GM19397 (cell line): Measurements from ENCODE around the gene TP53BP2.
"Not testable (repeated sequence)": the region's sequence is repeated elsewhere in the genome, so short reads cannot be mapped to it uniquely, and the experiment has no call there.

Experiments used
- ATAC-seq: cut with Tn5 transposase; IDR thresholded peaks from one replicate; pipeline ENCODE4 v1.9.1; 2021; ENCODE audit warnings: mild to moderate bottlenecking, moderate library complexity; ENCODE audit not compliant: unreplicated experiment

TP53BP2 gene

DNA sequence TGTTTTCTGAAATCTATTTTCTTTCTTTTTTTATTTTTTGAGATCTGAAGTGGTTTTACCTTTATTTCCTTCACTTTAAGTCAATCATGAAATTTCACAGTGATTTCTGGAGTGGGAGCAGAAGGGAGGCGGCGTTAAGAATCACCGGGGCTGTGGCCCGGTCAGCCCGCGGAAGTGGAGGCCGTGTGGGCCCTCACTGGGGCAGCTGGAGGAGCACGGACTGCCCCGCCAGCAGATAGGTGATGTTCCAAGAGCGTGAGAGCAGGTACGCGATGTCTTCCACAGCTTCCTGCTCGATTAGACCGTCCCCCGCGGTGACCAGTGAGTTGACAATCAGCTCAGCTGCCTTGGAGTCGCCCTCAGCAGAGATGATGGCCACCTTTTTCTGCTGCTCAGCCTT is 10.6 kb upstream of the TP53BP2 start:
- no peak for ATAC-seq

- ATAC-seq = no peak
Measured at GRCh38 chr1:223853748-223854147, 8.0 kb upstream of the TP53BP2 start.

- ATAC-seq = no peak
Measured at GRCh38 chr1:223853275-223853674, 7.5 kb upstream of the TP53BP2 start.

DNA sequence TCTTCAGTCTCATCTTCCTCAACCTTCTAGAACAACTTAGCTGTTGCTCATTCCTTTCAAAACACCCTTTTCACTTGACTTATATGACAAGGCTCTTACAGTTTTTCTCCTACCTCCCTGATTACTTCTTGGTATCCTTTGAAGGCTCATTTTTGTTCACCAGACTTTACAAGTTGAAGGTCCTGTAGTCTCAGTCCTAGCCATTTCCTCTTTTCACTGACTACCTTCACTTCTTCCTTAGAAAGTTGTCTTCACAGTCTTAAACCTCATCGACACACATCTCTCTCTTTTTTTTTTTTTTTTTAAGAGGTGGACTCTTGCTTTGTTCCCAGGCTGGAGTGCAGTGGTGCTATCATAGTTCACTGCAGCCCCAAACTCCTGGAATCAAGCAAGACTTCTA is 6.6 kb upstream of the TP53BP2 start:
- ATAC-seq = no peak

GRCh38 chr1:223849352-223850254 is 3.9 kb upstream of the TP53BP2 start:
- ATAC-seq = no peak

- no peak for ATAC-seq
Measured at GRCh38 chr1:223848536-223848935, 2.8 kb upstream of the TP53BP2 start.

- no peak for ATAC-seq
Measured at GRCh38 chr1:223847781-223848345, 2.1 kb upstream of the TP53BP2 start.

DNA sequence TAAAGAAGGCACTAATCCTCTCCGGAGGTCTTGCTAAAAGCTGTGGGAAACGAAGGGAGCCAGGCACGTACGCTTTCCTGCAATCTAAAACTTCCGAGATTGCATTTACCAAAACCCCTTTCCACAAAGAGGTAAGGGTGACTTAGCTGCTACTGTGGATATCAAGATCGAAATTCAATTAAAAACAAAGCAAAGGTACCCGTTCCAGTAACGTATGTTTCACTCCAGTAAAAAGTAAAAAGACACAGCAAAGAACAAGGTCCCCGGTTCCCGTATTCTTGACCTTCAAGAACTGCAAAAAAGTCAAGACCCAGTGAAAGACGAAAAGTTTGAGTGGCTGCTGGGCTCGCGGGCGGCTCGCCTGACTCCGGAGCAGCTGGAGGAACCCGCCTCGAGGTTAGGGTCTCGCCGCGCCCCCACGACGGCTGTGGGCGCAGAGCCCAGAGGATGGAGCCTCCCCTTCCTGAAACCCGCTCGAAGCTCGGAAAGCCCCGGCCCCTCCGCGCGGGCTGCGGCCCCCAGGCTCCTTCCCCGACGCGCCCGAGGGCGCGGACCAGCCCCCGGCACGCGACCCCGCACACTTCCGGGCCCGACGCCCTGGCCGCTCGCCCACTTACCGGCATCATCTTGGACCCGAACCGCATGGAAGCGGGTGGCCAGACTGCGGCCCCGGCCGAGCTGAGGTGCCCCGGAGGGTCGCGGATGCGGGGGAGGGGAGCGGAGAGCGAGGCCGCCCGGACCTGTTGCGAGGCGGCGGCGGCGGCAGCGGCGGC is 524 bp downstream of the TP53BP2 start:
- ATAC-seq = peak; percentile 33

DNA sequence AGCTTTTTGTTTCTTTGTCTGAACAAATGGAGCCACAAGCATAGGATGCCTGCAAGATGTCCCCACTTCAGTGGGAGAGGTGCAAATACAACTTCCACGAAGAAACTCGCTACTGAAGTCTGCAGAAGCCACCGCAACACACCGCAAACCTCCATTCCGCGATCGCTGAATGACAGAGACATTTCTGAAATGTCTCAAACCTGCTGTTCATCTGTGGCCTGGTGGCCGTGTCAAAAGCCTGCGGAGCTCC is 1.0 kb downstream of the TP53BP2 start:
- no peak for ATAC-seq

DNA sequence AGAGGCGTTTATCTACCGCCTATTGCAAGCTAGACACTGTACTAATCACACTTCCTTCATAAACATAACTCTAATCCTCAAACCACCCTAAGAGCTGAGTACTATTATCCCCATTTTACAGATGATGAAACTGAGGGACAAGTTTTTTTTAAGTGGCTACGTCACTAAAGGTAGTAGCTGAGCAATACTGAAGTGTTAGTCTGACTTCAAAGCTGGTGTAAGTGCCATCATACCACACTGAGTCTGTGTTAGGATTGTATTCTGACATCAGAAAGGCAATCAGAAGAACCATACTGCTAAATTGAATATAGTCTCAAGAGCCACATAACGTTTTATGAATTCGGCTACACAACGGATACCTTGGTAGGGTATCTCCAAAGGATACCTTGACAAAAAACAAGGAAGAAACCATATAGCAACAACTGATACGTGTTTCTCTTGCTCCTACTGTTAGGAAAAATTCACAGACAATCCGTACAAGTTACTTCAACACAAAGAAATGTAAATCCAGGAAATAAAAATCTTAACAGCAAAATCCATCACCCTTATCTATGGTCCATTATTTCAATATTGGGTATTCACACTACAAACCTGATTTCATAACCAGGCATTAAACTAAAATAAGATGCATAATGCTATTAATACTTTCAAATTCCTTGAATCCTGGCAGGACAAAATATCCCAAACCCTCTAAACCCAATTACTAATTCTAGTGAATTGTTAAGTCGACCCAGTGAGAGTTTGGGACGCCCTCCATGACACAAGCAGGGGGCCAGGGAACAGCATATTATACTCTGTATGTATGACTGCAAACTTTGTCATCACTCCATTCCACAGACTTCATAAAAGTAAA is 1.6 kb downstream of the TP53BP2 start:
- ATAC-seq = no peak

DNA sequence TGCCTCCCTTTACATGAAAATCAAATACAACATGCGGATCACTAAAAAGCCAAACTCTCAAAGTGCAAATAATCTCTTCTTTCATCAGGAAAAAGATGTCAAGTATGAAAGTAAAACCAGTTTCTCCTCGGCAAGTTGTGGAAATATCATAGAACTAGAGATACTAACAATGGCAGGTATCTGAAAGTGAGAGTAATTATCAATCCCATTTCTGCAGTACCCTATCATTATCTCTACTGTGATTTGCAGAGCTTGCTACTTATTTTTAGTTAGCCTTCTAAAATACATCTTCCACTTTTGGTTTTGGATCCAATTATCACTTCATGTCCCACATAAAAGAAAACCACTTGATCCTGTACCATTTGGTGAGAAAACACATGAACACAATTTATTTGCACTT is 3.0 kb downstream of the TP53BP2 start:
- ATAC-seq = no peak

DNA sequence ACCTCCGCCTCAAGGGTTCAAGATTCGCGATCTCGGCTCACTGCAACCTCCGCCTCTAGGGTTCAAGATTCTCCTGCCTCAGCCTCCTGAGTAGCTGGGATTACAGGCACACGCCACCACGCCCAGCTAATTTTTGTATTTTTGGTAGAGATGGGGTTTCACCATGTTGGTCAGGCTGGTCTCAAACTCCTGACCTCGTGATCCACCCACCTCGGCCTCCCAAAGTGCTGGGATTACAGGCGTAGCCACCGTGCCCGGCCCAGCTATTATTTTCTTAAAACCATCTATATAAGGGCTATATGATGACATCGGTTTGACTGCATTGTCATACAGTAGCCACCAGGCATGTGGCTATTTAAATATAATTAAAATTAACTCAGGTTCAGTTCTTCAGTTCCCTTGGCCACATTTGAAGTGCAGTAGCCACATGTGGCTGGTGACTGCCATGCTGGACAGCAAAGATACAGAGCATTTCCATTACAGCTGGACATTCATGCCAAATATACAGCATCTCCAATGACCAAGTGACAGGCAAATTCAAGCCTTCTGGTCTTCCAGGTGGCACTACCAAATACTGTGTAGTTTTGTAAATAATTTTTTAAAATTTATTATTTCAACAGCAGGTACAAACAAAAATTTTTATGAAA is 3.6 kb downstream of the TP53BP2 start:
- ATAC-seq = not testable (repeated sequence)

GRCh38 chr1:223840254-223840653 is 5.5 kb downstream of the TP53BP2 start:
- ATAC-seq = no peak

- ATAC-seq = no peak
Measured at GRCh38 chr1:223838125-223838854, 7.5 kb downstream of the TP53BP2 start.

DNA sequence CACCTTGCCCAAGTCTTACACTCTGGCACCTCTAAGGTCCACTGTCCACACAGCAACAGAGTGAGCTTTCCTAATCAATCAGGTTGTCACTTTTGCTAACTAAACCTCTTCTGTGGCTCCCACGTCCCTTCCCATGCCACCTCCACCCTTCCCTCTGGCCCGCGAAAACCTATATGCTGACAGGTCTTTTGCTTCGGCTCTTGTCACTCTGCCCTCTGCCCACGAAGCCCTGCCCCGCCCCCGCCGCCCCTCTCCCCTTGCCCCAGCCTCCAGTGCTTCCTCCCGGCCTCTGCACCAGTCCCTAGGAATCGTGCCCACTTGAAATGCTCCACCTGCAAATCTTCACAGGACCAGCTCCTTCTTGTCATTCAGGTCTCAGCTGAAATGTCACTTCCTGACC is 8.1 kb downstream of the TP53BP2 start:
- ATAC-seq = no peak

DNA sequence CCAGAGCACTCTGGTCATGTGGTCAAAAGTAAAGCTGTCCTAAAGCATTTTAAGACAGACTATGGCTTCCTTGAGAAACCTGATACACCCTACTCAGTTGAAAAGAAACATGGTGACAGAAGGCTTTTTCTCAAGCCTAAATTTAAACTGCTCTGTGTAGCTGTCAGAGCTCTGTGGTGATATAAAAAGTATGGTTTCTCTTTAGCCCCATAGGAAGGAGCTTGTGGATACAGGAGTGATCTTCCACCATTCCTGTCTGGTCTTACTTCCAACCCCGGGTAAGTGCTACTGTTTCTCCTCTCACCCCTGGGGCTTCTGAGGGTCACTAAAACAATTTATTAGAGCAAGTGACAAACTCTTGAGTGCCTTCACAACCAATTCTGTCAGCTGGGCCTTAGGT is 8.5 kb downstream of the TP53BP2 start:
- no peak for ATAC-seq

DNA sequence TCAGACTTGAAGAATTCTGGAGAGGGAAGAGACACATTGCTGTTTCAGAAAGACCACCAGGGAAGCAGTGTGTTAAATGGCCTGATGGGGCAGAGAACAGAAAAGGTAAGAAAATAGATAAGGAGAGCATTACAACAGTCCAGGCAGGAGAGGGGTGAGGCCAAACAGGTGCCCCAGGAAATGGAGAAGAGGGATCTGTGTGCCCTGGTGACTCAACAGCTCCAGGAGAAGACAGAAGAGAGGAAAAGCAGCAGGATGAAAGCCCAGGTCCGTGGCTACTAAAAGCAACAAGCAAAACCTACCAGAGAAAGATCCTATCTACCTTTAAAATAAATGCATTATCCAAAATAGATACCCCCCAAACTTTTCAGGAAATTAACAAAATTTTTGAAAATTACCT is 9.2 kb downstream of the TP53BP2 start:
- ATAC-seq = no peak

DNA sequence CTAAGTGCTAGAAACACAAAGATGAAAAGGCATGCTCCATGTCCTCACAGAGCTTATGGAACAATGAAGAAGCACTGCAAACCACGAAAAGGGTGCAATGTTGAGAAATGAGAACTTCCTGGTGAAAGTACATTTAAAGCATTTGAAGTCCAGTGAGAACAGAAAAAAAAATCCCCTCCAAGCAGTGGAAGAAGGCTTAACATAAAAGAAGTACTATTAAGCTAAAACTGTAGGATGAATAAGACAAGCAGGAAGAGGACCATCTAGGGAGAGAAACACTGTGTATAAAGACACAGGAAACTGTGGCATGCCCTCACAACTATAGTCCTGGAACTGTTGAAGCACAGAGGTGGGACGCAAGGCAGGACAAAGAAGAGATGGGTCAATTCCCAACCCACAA is 10.0 kb downstream of the TP53BP2 start:
- no peak for ATAC-seq

DNA sequence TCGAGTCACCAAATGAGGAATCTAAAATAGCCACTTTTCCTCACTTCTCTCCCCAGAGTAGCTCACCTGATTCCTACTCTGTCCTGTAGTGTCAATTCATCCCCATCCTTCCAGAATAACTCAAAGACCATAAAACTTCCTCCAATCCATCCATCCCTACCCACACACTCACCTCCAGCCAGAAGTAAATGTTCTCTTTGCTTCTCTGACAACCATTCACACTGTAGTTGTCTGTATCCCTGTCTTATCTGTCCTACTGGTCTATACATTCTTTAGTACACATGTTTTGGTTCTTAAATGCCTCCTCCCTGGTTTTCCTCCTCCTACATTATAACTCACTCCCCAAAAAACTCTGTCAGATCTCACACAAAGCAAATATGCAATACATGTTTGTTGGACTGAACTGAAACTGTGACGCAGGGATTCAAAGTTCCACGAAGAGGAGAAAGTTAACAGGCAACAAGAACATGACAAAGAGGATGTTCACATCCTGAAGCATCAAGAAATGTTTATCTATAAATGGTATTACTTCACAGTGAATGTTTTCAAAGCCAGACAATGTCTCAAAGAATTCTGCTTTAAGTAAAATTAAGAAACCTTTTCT is 11.0 kb downstream of the TP53BP2 start:
- ATAC-seq = no peak

GRCh38 chr1:223833948-223834347 is 11.8 kb downstream of the TP53BP2 start:
- ATAC-seq = no peak
